Activated T-helper 1 cell treated with Interleukin-2 at 50 U/mL for 16 hours (primary cell): ENCODE measurements around the gene HK2.
"Not testable (repeated sequence)": the region's sequence is repeated elsewhere in the genome, so short reads cannot be mapped to it uniquely, and the experiment has no call there.

Experiments used
- DNase-seq: peaks from one replicate; pipeline ENCODE4 v3.0.0-alpha.2; 2020; ENCODE audit warnings: low read depth

Gene HK2

GRCh38 chr2:74896232-74896631 lies 62.3 kb downstream of the HK2 start:
- DNase-seq = no peak

DNA sequence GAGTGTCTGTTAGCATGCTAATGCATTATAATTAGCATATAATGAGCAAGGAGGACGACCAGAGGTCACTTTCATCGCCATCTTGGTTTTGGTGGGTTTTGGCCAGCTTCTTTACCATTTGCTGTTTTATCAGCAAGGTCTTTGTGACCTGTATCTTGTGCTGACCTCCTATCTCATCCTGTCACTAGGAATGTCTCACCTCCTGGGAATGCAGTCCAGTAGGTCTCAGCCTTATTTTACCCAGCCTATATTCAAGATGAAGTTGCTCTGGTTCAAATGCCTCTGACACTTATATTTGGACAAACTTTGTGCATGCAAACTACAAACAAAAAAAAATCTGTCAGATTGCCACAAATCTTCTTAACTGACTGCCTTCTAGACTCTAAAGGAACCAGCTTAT lies 66.3 kb downstream of the HK2 start:
- DNase-seq = not testable (repeated sequence)

DNA sequence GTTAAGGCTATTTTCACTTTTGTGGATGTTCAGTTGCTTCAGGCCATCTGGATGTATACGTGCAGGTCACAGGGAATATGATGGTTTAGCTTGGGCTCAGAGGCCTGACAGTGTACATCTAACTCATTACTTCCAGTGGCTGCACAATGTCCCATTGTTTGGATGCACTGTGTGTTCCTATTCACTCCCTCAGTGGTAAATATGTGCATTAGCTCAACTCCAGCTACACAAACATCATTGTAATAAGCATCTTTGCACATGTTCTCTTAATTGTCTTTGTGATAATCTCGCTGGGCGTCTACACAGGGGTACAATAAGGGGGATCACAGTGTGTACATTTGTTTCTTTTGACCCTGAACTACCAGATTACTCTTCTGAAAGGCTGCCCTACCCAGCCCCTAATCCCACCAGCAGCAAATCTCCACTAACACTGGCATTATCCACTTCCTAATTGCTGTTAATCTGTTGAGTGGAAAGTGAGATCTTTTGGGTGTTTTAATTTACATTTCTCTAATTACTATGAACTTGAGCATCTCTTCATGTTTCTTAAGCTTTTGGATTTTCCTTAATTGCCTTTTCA lies 68.4 kb downstream of the HK2 start:
- no peak for DNase-seq

- no peak for DNase-seq
Measured at GRCh38 chr2:74906395-74906794, 72.5 kb downstream of the HK2 start.

- DNase-seq = not testable (repeated sequence)
Measured at GRCh38 chr2:74907560-74907959, 73.6 kb downstream of the HK2 start.

GRCh38 chr2:74908748-74909444 lies 75.0 kb downstream of the HK2 start:
- no peak for DNase-seq

DNA sequence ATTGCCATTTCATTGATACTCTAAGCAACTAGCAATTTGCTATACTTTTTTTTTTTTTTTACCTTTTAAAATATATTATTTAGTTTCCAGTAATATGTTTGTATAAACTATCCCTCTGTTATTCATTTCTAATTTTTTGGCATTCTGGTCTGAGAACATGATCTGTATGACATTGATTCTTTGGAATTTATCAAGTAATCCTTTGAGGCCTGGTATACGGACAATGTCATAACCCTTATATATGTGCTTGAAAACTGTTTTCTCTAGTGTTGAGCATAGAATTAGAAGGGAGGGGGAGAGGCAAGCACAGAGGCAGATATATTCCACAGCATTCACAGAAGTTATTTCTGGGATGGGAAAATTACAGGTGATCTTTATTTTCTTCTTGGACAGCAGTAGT lies 76.3 kb downstream of the HK2 start:
- no peak for DNase-seq

DNA sequence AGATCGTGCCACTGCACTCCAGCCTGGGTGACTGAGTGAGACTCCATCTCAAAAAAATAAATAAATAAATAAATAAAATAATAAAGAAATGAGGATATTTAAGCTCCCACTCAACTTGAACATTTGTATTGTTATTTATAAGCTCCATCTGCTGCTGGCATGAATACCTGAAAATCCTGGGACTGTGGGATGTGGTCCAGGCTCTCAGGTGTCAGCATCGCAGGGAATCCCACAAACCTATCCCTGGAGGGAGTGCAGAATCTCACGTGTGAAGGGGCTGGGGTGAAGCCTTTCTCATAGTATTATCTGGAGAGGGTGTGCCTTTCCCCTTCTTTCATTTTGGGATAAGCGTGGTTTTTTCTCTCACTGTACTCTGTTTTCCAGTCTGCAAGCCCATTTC lies 77.1 kb downstream of the HK2 start:
- no peak for DNase-seq

DNA sequence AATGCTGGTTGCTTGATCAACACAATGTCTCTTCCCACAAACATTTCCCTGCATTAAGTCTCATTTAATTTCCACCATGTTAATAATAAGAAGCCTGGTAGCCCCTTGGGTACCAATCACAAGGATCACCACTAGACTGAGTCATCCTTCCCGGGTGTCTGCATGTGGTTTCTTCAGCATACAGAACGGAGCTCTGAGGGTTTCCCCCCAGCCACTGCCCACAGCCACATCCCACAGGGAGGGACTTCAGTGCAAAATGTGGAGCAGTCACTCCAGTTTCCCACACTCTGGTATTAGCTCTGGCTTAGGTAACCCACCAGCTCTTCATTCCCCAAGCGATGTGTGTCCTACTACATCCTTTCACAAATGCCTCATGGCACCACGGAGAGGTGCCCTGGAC lies 81.8 kb downstream of the HK2 start:
- DNase-seq = no peak

DNA sequence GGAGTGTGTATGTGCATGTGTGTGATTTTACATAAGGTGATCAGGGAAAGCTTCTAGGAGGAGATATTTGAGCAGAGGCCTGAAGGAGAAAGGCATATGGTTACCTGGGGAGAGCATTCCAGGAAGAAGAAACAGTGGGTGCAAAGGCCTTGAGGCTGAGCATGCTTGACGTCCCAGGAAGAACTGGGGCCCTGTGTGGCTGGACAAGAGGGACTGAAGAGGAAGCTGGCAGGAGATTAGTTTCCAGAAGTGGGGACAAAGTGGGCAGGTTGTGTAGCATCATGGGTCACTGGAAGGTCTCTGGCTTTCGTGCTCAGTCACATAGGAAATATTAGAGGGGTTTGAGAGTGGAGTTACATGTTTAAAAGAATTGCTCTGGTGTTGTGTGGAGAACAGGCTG lies 82.5 kb downstream of the HK2 start:
- no peak for DNase-seq

DNA sequence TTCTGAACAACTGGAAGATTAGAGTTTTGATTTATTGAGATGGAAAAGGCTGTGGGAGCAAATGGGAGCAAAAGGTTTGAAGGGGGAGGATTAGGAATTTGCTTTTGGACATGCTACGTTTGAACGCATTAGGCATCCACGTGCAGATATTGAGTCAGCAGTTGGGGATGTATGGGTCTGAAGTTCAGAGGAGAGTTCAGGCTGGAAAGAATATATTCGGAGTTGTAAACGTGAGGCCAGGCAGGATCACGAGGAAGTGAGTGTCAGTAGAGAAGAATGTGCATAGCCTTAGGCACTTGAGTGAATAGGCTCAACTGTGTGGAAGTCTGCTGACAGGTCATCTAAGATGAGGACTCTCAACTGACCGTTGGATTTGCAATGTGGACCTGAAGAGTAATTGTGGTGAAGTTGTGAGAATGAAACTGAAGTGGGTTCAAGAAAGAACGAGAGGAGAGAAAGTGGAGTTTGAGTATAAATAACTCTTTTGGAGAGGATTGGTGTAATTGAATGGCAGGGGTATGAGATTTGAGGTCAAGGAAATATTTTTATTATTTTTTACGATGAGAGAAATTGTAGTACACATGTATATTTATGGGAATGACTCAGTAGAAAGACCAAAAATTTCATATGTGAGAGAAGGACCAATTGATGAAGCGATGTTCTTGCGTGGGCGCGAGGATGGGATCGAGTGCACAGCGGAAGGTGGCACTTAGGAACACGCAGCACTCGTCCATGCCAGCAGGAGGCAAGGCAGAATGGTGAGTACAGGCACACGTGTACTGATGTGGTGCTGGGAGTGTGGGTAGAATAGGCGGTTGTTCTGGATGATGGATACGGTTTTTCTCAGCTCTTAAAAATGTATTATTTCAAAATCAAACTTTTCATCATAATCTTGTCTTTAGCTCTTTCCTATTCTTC lies 84.0 kb downstream of the HK2 start:
- no peak for DNase-seq

DNA sequence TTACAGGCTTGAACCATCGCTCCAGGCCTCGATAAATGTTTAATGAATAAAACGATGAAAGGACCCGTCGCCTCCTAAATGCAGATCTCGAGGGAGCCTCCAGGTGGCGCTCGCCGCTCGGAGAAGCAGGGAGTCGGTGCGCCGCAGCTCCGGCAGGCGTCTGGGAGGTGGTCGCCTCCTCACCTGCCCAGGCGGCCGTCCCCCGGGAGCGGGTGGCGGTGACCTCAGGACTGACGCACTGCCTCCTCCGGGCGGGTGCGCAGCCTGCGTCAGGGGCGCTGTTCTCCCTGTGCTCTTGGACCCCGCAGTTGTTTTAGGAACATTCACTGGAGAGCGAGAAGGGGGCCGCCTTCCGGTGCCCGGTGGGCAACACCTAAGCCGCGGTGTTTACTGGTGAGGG lies 85.9 kb downstream of the HK2 start:
- peak; percentile 49 for DNase-seq

- DNase-seq = no peak
Measured at GRCh38 chr2:74921236-74921736, 87.4 kb downstream of the HK2 start.

- no peak for DNase-seq
Measured at GRCh38 chr2:74922592-74923227, 88.8 kb downstream of the HK2 start.

DNA sequence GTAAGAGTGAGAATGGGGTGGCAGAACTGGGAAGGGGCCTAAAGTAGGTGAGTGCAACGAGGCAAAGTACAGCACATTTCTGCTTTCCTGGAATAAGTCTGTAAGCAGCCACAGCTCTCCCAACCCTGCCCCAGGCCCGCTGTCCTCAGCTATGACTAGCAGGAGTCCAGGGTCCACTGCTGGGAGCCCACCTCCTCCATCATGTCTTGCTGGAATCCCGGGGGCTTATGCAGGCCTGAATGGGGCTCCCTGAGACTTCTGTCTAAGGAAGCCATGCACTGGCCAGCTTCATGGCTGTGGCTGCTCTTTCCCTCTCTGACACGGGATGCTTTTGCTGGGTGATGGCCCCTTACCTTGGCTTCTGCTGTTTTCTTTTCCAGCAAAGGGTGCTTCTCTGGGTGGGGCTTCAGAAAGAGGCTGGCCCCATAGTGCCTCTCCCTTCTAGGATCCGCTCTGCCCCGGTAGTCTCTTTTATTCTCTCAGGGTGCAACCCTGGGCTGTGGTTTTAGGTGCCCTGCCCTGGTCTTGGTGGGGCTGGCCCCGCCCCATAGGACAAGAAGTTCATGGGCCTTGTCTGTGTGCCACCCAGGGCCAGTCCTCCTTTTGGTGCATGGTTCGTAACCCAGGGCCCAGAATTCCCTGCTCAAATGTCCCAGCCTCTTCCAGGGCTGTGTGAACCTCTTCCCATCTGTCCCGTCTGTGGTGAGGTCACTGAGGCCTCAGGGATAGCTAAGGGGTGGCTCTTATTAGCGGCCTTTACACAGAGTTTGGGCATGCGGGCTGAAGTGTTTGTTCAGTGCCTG lies 90.7 kb downstream of the HK2 start:
- no peak for DNase-seq

DNA sequence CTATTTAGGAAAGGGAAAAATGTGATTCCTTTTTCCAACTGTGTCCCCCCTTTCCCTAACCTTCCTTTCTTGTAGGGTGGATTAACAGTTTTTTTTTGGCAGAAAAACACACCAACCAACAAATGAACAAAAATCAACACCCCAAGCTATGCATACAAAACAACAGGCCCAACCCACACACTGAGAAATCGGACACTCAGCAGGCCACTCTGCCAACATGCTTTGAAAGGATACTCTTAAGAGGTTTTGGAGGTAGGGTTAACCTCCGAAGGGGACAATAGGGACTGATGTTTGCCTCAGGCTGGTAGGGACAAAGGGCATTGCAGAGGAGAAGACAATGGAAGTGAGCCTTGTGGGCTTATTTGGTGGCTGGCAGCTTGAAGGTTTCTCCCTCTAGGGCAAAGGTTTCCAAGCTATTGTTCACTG lies 91.4 kb downstream of the HK2 start:
- DNase-seq = no peak

GRCh38 chr2:74927621-74928020 lies 93.7 kb downstream of the HK2 start:
- DNase-seq = no peak

DNA sequence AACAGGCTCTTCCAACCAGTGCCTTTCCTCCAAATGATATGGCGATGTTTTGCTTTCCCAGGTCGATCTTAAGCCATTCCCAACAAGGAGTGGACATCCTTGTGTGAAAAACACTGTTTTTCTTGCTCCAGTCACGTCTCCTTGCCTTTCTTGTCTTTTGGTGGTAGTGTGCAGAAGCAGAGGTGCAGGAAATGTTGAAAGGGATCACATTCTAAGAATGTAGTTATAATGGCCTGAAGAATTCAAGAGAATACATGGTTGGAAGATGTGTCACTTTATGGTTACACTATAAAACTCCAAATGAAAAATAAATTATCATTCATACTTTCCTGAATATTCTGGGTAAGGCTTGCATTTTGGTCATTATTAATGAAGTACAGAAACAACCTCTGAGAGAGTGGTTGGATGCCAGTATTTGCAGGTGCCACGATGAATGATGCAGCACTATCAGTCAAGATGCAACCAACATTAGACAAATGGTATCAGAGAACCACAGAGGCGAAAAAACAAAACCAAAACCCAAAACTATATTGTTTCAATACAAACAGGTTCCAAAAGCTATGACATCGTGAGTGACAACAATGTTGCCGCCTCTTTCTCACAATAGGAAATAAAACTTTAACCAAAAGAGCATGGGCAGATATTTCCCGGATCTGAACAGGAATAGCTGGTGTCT lies 97.0 kb downstream of the HK2 start:
- no peak for DNase-seq

- DNase-seq = no peak
Measured at GRCh38 chr2:74931940-74932339, 98.0 kb downstream of the HK2 start.

DNA sequence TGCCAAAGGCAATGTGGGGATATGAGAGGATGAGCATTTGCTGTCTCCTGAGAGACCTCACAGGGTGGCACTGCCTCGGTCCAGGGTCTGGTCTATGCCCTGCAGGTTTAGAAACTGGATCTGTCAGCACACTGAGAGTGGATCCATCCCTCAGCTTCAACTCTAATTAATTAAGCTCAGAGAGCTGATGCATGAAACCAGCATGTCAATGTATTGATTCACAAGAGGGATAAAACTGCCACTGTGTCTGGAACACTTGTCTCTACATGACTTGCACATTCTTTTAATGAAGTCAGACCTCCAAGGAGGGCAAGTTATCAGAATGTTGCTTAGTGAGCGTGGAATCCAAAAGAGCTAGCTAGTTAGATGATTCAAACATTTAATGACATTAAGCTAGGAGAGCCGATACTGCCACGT lies 102.1 kb downstream of the HK2 start:
- no peak for DNase-seq
